Brain microvascular endothelial cell (primary cell): Measurements from ENCODE around the gene TMEM139.
"Not testable (repeated sequence)": the region's sequence is repeated elsewhere in the genome, so short reads cannot be mapped to it uniquely, and the experiment has no call there.

Source experiments
- DNase-seq: peaks from one replicate; pipeline ENCODE4 v3.0.0-alpha.2; 2020
- H3K27ac ChIP-seq: fragments of 250-450 bp; sonication (Bioruptor Pico); 2 replicates; pipeline ENCODE4 v1.5.1; 2020; ENCODE audit warnings: mild to moderate bottlenecking, moderate library complexity
- H3K27me3 ChIP-seq: fragments of 250-450 bp; sonication (Bioruptor Pico); replicated peaks from 2 replicates; pipeline ENCODE4 v1.5.1; 2020; ENCODE audit warnings: mild to moderate bottlenecking
- H3K36me3 ChIP-seq: fragments of 250-450 bp; sonication (Bioruptor Pico); replicated peaks from 2 replicates; pipeline ENCODE4 v1.5.1; 2020; ENCODE audit warnings: mild to moderate bottlenecking
- H3K4me3 ChIP-seq: 2 replicates; pipeline ENCODE4 v1.5.1; 2011; ENCODE audit warnings: low read depth, mild to moderate bottlenecking, control low read depth, low read length, moderate library complexity
- CTCF ChIP-seq: IDR thresholded peaks from 2 replicates; pipeline ENCODE4 v1.5.1; 2011; ENCODE audit warnings: low read depth, mild to moderate bottlenecking, moderate library complexity, low read length, control low read depth, inconsistent platforms; ENCODE audit errors: missing control alignments
- in situ Hi-C: cut with HindIII; loops from 2 replicates; pipeline ENCODE4 v1.10.0; 2017; ENCODE audit warnings: low sequenced_read_pairs, low pct_ligation_motif_present

The TMEM139 gene

DNA sequence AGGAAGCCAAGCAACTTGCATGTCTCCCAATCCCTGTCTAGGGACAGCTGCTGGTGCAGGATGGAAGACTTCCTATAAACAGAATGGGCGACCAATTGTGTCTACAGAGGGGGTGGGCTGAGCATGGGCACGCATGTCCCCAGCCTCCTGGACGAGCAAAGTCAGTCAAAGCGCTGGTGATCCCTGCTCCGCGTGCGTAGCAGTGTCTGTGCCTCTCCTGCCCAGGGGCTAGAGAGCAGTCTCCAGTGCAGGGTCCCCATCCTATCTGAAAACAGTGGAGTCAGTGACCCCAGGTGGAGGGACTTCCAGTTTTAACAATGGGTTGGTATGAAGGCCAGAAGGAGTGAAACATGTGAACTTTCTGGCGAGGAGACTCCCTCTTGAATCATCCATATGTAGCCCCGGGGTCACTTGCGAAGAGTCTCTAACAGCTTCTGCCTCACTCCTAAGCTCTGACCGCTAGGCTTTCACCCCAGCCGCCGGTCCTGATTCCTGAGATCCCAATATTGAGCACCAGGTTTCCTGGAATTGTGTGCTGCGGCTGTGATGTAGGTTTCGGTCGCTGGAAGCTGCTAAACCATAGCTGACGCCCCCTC, 2.7 kb downstream of the TMEM139 start:
- Histone ChIP-seq H3K27me3 (no peaks in the 10 kb centered on the region), H3K36me3 (peaks cover 3% of the 10 kb centered on the region), H3K4me3 (peak overlapping the region; percentile 87), H3K27ac (no peak overlapping the region)
- in situ Hi-C loops: no loop called here
- DNase-seq: no peak
- no peak for TF ChIP-seq CTCF

GRCh38 chr7:143287935-143288826, 3.4 kb downstream of the TMEM139 start, which contains the start of gene CASP2:
CASP2 (plus strand) TSS chr7:143288351; CDS start chr7:143288456, 105 bp downstream.
- TF ChIP-seq CTCF: peak; percentile 49
- H3K36me3 ChIP-seq: peaks cover 7% of the 10 kb centered on the region
- H3K27me3 ChIP-seq: no peaks in the 10 kb centered on the region
- in situ Hi-C loops: no loop called here
- peak within 1 kb of the TSS; percentile 93 for H3K27ac ChIP-seq
- peak within 1 kb of the TSS; percentile 87 for H3K4me3 ChIP-seq
- DNase-seq: peak; percentile 94

DNA sequence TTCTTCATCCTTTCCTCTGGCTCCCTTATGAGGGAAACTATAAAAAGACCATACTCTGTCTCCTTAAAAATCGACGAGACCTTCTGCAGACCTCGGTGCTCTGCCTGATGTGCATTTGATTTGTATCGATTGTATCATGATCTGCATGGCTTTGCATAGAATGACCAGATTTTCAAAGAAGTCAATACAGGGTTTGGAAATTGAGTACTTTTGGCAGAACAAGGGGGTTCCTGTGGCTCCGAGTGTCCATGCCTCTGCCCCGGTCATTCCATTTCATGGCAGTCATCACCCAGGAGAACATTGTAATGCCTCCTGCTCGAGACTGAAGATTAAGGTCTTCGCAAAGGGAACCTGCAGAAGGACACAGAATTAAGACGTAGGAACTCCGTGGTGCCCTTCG, 4.1 kb downstream of the TMEM139 start:
- DNase-seq: peak; percentile 11
- peak overlapping the region; percentile 87 for H3K4me3 ChIP-seq
- TF ChIP-seq CTCF: no peak
- H3K27me3 ChIP-seq: no peaks in the 10 kb centered on the region
- in situ Hi-C loops: no loop called here
- peak overlapping the region; percentile 93 for H3K27ac ChIP-seq
- H3K36me3 ChIP-seq: peaks cover 14% of the 10 kb centered on the region

- H3K27ac ChIP-seq: peak overlapping the region; percentile 93
- in situ Hi-C loops: no loop called here
- no peak for DNase-seq
- H3K4me3 ChIP-seq: peak overlapping the region; percentile 87
- TF ChIP-seq CTCF: no peak
- no peaks in the 10 kb centered on the region for H3K27me3 ChIP-seq
- peaks cover 20% of the 10 kb centered on the region for H3K36me3 ChIP-seq
Observed at GRCh38 chr7:143289421-143289820, 4.7 kb downstream of the TMEM139 start.

- H3K27me3 ChIP-seq, DNase-seq, in situ Hi-C loops: not testable (repeated sequence)
- Histone ChIP-seq H3K4me3 (peak overlapping the region; percentile 87), H3K27ac (peak overlapping the region; percentile 93), H3K36me3 (peaks cover 24% of the 10 kb centered on the region)
Observed at GRCh38 chr7:143289888-143290287, 5.1 kb downstream of the TMEM139 start.

GRCh38 chr7:143290293-143290692, 5.5 kb downstream of the TMEM139 start:
- H3K36me3 ChIP-seq: peaks cover 28% of the 10 kb centered on the region
- H3K4me3 ChIP-seq: no peak overlapping the region
- H3K27me3 ChIP-seq: no peaks in the 10 kb centered on the region
- no peak overlapping the region for H3K27ac ChIP-seq
- in situ Hi-C loops: no loop called here
- DNase-seq: no peak
- TF ChIP-seq CTCF: no peak
